ENCODE data around the gene STXBP2.
A peak's percentile ranks its signal among the peaks of the same experiment; 100 is the strongest.

GRCh38 chr19:7618771-7619510, 18.0 kb upstream of the STXBP2 start:
- peak; percentile 95 for TF ChIP-seq POLR2A (IDR thresholded peaks at IDR 0.05)
- TF ChIP-seq CTCF (IDR thresholded peaks at IDR 0.05), result peak in 2 of 7 experiments; percentile 13 to 14

Measured in body of pancreas (tissue), 4 donors.